Activated T-cell treated with anti-CD3 and anti-CD28 coated beads for 24 hours (primary cell): Measurements from ENCODE around the gene IL1RAP.

Experiments
- DNase-seq: peaks from one replicate; pipeline ENCODE4 v3.0.0-alpha.2; 2020; ENCODE audit warnings: low read depth

Gene IL1RAP

GRCh38 chr3:190541560-190541959 is 27.7 kb downstream of the IL1RAP start:
- DNase-seq, result no peak

GRCh38 chr3:190542846-190543245 is 29.0 kb downstream of the IL1RAP start:
- no peak for DNase-seq

- no peak for DNase-seq
Measured at GRCh38 chr3:190543671-190544070, 29.8 kb downstream of the IL1RAP start.

- no peak for DNase-seq
Measured at GRCh38 chr3:190545191-190545590, 31.3 kb downstream of the IL1RAP start.

- DNase-seq, result no peak
Measured at GRCh38 chr3:190546881-190547510, 33.1 kb downstream of the IL1RAP start.

- no peak for DNase-seq
Measured at GRCh38 chr3:190548031-190548656, 34.3 kb downstream of the IL1RAP start.

- DNase-seq, result no peak
Measured at GRCh38 chr3:190552021-190552420, 38.1 kb downstream of the IL1RAP start.

- no peak for DNase-seq
Measured at GRCh38 chr3:190552969-190553759, 39.3 kb downstream of the IL1RAP start.

- DNase-seq, result no peak
Measured at GRCh38 chr3:190554197-190554596, 40.3 kb downstream of the IL1RAP start.

GRCh38 chr3:190556351-190556750 is 42.5 kb downstream of the IL1RAP start:
- DNase-seq, result no peak

GRCh38 chr3:190557296-190557695 is 43.4 kb downstream of the IL1RAP start:
- DNase-seq, result no peak

GRCh38 chr3:190558316-190558715 is 44.4 kb downstream of the IL1RAP start:
- no peak for DNase-seq

- no peak for DNase-seq
Measured at GRCh38 chr3:190558796-190559195, 44.9 kb downstream of the IL1RAP start.

GRCh38 chr3:190560013-190560895 is 46.4 kb downstream of the IL1RAP start:
- DNase-seq, result no peak

GRCh38 chr3:190562866-190563510 is 49.1 kb downstream of the IL1RAP start:
- DNase-seq, result no peak

GRCh38 chr3:190564175-190564574 is 50.3 kb downstream of the IL1RAP start:
- no peak for DNase-seq

GRCh38 chr3:190566043-190566933 is 52.4 kb downstream of the IL1RAP start:
- peak; percentile 57 for DNase-seq

GRCh38 chr3:190568036-190568435 is 54.2 kb downstream of the IL1RAP start:
- DNase-seq, result no peak

- DNase-seq, result no peak
Measured at GRCh38 chr3:190574473-190574872, 60.6 kb downstream of the IL1RAP start.

GRCh38 chr3:190575437-190576185 is 61.7 kb downstream of the IL1RAP start:
- no peak for DNase-seq
